A673 (cell line): Measurements from ENCODE around the gene WNT3.

Source experiments
- CTCF ChIP-seq: fragments of 300-800, 200-600 bp; sonication (generic); conservative IDR thresholded peaks from 2 replicates; pipeline ENCODE4 v1.5.1; 2017; ENCODE audit warnings: low read depth, mild to moderate bottlenecking, antibody characterized with exemption, low read length, moderate library complexity, mixed read lengths
- EZH2 ChIP-seq: fragments of 200-600 bp; sonication (generic); IDR thresholded peaks from 2 replicates; pipeline ENCODE4 v1.6.1; 2017; ENCODE audit warnings: borderline replicate concordance, low read depth, mild to moderate bottlenecking, mixed read lengths, antibody characterized with exemption, low read length; ENCODE audit not compliant: poor library complexity, severe bottlenecking

GRCh38 chr17:46850688-46851028 is 32.2 kb upstream of the WNT3 start:
- TF ChIP-seq CTCF: no peak
- TF ChIP-seq EZH2: no peak
